Brain pericyte (primary cell): ENCODE measurements around the gene CCDC175.

Experiments used
- DNase-seq: peaks from one replicate; pipeline ENCODE4 v3.0.0-alpha.2; 2012; ENCODE audit warnings: low read depth, low spot score

The CCDC175 gene

GRCh38 chr14:59576332-59577294, at the start of gene CCDC175:
CCDC175 (minus strand) TSS chr14:59576812; CDS start chr14:59576775, 37 bp downstream.
- DNase-seq: peak; percentile 29

GRCh38 chr14:59622631-59623030, 46.0 kb upstream of the CCDC175 start:
- no peak for DNase-seq

GRCh38 chr14:59619061-59619460, 42.4 kb upstream of the CCDC175 start:
- DNase-seq: no peak

- DNase-seq: no peak
Observed at GRCh38 chr14:59601056-59601455, 24.4 kb upstream of the CCDC175 start.

GRCh38 chr14:59600211-59600945, 23.8 kb upstream of the CCDC175 start:
- DNase-seq: no peak

GRCh38 chr14:59595071-59595470, 18.5 kb upstream of the CCDC175 start:
- DNase-seq: no peak

- DNase-seq: no peak
Observed at GRCh38 chr14:59591641-59592370, 15.2 kb upstream of the CCDC175 start.

- DNase-seq: no peak
Observed at GRCh38 chr14:59588101-59588500, 11.5 kb upstream of the CCDC175 start.

GRCh38 chr14:59585891-59586554, 9.4 kb upstream of the CCDC175 start:
- peak; percentile 29 for DNase-seq

- no peak for DNase-seq
Observed at GRCh38 chr14:59583755-59584154, 7.1 kb upstream of the CCDC175 start.

GRCh38 chr14:59582845-59583509, 6.4 kb upstream of the CCDC175 start:
- DNase-seq: no peak

- no peak for DNase-seq
Observed at GRCh38 chr14:59582161-59582560, 5.5 kb upstream of the CCDC175 start.

- DNase-seq: no peak
Observed at GRCh38 chr14:59580911-59581310, 4.3 kb upstream of the CCDC175 start.

GRCh38 chr14:59570122-59570521, 6.5 kb downstream of the CCDC175 start:
- no peak for DNase-seq

- no peak for DNase-seq
Observed at GRCh38 chr14:59566725-59567124, 9.9 kb downstream of the CCDC175 start.

- no peak for DNase-seq
Observed at GRCh38 chr14:59566296-59566695, 10.3 kb downstream of the CCDC175 start.

- DNase-seq: no peak
Observed at GRCh38 chr14:59565087-59565486, 11.5 kb downstream of the CCDC175 start.

- no peak for DNase-seq
Observed at GRCh38 chr14:59564366-59564765, 12.2 kb downstream of the CCDC175 start.

- no peak for DNase-seq
Observed at GRCh38 chr14:59547310-59547709, 29.3 kb downstream of the CCDC175 start.

- DNase-seq: no peak
Observed at GRCh38 chr14:59543873-59544272, 32.7 kb downstream of the CCDC175 start.

- DNase-seq: no peak
Observed at GRCh38 chr14:59541731-59542130, 34.9 kb downstream of the CCDC175 start.
